HG03439 (cell line): ENCODE data around the gene PUDP.

ENCODE experiments used
- ATAC-seq: cut with Tn5 transposase; IDR thresholded peaks from one replicate; pipeline ENCODE4 v1.9.1; 2021; ENCODE audit warnings: mild to moderate bottlenecking, moderate library complexity; ENCODE audit not compliant: unreplicated experiment

The PUDP gene

DNA sequence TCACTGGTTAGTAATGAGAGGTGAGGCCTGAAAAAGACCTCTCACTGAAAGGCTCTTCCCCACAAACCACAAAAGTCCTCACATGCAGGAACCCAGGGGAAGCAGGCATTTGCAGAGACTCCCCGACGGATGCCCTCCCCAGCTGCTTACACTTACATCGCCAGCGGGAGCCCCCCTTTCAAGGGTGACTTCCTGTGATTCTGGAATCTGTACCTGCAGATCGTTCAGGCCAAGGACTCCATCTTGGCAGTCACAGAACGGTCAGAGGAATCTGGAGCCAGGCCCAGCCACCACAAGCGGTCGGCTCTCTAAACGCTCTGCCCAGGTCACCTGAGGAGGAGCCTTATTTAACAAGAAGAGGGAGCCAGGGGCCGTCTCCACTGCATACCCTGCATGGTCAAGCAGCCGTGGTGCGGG is 71.7 kb downstream of the PUDP start:
- no peak for ATAC-seq

DNA sequence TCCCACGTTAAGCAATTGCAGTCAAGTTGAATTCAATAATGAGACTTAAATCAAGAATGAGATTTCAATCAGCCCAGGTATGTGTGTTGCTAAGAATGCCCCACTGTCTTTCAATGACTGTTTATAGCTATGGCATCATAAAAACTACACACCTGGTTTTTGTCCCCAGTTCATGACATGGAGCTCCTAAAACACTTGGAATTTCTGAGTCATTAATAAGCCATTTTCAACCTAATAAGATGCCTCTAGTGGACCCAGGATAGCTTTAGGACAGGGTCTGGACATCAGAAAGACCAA is 73.1 kb downstream of the PUDP start:
- ATAC-seq: no peak

DNA sequence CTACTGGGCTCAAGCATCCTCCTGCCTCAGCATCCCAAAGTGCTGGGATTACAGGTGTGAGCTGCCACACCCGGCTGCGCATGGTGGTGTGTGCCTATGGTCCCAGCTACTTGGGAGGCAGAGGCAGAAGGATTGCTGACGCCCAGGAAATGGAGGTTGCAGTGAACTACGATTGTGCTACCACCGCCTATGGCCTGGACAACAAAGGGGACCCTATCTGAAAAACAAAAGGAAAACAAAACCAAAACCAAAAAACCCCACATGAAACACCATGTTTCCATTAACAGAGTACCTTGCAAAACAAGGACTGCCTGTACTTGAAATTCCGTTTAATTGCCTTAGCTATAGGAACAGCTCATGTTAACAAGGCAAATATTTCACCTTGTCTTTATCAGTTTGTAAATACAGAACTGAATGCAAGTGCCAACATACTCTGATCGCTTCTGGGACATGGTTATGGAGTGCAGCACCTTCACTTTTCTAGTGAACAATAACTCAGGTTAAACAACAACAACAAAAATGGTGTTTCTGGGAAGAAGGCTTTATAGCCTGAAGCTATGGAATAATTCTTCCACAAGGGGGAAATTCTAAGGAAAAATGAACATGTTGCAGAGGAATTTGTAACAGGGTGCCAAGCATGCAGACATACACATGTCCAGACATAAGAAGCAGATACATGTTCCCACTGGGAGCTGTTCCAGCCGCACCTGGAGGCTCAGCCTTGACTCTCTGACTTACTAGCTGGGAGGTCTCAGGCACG is 73.6 kb downstream of the PUDP start:
- ATAC-seq: no peak

DNA sequence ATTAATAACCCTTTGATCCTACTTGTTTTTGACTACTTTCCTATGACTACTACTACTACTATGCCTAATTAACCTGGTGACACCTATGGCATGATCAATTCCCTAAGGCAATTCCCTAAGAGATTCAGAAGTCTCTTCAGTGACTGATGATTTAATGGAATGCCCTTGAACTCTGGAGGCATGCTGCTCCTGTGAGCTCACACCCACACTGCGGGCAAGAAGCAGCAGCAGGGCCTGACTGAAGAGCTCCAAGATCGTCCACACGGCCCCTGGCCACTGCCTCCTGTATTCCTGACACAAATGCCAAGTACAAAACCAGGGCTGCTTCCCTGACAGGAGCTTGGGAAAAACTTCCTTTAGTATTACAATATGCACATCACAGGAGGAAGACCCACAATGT is 74.6 kb downstream of the PUDP start:
- no peak for ATAC-seq

DNA sequence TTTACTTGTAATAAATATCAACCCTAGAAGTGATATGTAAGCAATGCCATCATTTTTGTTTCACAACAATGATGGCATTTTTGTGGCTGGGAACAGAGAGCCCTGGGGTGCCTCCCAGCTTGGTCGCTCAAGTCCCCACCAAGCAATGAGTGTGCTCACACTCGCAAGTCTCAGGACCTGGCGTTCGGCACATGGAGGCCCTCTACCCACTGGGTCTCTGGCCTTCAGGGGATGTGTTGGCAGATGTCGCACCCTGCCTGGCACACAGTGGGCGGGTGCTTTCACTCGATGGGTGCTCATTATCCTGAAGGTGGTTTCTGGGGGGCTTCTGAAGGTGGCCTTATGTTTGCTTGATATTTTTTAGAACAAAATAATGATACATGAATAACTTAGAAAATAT is 75.1 kb downstream of the PUDP start:
- no peak for ATAC-seq

DNA sequence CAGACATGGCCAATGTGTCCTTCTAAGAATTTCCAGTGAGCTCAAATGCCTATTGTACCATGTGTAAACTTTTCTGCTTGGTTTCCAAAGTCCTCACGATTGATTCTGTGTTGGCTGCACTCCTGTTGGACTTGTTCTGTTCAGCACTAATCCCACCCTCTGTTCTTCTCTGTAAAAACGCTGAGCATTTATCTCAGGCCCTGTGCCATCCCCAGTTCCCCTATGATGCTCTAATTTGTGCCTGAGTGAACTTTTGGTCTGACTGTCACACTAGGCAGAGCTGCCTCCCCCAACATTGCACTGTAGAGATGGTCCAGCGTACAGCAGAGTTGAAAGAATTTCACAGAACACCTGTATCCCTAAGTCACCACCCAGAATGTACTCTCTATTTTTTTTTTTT is 76.6 kb downstream of the PUDP start:
- no peak for ATAC-seq

DNA sequence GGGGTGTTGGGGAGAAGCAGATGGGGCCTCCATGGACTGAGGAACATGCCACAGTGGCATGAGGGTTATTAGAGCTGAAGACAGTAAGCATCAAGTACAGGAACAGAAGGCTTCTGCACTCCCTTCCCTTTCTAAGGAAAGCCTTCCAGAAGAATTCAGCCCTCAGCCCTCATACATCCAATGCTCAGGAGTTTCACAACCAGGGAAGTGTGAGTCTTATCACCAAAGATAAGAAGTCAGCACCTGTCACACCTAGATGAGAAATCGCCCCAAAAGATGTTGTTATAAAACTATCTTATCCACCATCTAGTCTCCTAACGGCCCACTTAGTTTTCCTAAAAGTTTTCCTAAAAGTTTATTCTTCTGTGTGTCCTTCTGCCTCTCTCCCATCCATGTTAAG is 78.4 kb downstream of the PUDP start:
- ATAC-seq: no peak

DNA sequence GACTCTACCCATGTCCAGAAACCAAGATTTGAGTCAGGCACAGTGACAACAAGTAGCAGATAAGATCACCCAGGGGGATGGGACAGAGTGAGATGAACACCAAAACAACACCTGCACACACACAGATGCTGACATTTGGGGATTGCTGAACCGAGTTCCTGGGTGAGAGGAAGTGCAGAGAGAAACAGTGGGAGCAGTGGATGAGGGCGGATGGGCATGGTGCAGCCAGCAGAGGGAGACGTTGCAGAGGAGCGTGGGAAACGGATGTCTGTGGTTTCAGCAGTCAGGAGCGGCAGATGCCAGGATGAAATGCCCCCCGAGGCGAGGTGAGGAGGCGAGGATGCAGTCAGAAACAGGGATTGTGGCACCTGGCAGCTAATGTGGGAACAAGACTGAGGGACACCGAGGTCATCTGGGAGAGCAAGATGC is 79.0 kb downstream of the PUDP start:
- ATAC-seq: no peak

DNA sequence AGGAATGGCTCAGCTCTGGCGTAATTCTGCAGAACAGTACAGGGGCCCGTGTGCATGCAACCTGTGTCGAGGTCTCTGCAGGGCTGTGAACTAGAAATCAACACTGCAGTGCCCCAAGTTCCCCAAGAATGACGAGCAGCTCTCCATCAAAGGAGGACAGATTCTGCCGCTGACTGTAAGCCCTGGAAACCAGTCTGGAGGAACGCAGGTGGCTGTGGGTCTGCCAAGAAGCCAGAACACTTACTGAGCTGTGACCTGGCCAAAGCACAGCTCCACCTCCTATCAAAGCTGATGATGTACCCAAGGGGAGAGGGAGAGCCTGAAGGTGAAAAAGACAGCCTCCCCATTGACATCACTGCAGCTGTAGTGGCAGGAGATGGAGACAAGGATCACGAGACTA is 80.7 kb downstream of the PUDP start:
- ATAC-seq: no peak

DNA sequence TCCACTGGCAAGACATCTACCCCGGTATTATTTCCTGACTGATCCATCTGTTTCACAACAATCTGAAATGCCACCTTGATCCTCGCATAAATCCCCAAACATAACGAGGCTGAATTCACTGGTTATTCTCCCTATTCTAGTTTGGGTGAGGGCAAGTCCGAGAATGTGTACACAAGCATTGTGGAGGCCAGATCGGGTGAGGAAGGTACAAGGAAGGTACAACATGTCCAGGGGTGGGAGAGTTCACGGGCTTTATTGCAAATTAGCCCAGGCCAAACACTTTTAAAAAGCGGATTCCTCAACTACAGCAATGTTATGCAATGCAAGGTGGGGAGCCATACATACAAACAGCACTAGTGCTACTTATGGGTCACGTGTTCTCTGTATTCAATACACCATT is 82.5 kb downstream of the PUDP start:
- ATAC-seq: no peak

DNA sequence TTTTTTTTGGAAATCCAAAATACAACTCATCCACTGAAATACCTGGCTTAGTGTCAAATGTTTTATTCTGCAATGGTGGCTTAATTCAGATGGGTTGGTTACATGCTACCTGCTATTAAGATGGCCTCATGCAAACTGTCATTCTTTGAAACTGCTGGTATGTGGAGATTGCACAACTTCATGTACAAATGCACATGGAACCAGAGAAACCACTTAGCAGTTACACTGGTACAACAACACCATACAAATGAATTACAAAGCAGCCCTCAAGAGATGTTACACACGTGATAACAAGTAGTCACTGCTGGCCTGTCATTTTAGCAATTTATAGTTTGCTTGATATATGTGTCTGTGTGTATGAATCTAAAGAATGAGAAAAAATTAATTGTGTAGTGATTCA is 85.0 kb downstream of the PUDP start:
- ATAC-seq: no peak

DNA sequence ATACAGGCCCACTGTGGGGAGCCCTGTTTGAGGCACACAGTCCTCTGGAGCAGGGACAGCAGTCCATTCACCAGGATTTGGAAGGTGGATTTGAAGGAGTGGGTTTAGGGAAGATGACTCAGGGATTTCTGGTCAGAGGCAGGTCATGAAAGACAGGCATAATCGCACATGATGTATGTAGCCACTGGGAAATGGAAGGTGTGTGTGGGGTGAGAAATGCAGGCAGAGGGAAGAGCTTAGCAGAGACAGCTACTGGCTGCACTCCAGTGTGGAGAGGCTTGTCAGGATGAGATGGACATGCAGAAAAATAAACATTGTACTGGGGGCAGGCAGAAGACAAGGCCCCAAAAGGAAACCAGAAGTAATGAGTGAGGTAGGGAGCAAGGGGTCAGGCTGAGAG is 85.7 kb downstream of the PUDP start:
- ATAC-seq: no peak

DNA sequence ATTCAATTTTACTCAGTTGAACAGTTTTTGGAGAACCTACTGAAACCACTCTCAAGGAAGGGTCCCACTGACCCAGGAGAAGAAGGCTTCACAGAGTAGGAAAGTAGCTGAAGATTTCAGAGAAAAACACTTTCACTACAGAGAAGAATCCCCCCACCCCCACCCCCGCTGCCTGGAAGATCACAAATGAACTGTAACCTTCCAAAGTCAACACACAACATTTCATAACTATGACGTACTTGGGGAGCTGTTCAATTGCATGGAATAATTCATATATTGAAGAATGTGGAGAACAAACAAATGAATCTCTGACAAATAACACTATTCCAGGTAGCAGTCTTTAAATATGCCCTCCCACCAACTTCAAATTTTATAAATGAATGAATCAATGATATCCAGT is 86.5 kb downstream of the PUDP start:
- no peak for ATAC-seq

DNA sequence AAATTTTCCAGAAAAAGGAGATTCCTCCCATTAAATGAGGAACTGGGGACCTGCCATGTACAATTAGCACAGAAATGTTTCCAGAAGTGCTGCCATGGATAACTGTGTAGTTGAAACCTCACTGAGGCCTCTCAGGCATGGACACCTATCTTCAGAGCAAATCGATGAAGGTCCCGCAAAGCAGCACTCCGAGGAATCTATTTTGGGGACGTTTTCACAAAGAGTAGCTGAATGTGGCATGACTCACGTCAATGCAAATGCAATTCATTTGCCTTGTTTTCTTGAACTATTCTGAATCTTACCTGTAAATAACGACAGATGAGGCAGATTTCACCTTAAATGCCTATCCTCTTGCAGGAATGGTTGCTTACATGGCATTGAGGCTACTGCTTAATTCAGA is 87.5 kb downstream of the PUDP start:
- ATAC-seq: no peak

DNA sequence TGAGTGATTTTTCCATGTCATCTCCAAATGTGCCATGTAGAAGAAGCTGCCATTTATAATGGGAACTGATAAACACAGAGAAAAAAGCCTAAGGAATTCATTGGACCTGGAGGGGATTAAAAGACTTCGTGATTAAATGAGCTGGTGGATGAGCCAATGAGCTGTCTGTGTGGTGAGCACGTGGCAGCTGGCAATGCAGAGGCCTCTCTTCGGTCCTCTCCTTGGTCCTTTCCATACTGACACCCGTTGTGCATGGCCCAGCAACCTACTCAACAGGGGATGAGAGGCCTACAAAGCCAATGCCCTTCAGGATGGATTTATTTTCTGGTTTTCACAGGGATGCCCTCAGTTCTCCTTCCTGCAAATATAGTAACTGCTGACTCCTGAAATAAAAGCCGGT is 88.1 kb downstream of the PUDP start:
- no peak for ATAC-seq

DNA sequence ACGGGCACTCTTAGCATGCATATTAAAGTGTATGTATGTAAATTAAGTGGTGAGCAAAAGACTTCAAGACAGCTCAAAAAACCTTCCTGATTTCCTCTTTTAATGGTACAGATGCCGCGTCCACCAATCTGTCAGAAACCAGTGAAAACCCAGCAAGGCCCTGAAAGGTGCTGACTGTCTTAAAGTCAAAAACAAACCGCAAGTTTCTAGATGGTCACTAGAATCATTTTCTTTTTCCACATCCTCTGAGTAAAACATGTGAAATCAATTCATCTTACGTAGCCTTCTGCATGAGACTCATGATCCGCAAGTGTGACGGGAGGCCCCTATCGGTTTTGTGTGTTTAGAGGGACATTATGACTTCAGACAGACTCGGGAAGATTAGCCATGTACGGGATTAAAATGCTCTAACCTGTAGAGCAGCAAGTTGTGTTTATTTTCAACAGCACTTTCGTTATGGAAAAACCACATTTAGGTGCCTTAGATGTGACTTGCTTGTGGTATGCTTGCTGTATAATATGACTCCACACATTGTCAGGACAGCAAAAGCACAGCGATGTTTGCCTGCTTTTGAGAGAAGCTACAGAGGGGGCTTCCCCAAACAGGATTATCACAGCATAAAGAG is 88.6 kb downstream of the PUDP start:
- peak; percentile 93 for ATAC-seq

DNA sequence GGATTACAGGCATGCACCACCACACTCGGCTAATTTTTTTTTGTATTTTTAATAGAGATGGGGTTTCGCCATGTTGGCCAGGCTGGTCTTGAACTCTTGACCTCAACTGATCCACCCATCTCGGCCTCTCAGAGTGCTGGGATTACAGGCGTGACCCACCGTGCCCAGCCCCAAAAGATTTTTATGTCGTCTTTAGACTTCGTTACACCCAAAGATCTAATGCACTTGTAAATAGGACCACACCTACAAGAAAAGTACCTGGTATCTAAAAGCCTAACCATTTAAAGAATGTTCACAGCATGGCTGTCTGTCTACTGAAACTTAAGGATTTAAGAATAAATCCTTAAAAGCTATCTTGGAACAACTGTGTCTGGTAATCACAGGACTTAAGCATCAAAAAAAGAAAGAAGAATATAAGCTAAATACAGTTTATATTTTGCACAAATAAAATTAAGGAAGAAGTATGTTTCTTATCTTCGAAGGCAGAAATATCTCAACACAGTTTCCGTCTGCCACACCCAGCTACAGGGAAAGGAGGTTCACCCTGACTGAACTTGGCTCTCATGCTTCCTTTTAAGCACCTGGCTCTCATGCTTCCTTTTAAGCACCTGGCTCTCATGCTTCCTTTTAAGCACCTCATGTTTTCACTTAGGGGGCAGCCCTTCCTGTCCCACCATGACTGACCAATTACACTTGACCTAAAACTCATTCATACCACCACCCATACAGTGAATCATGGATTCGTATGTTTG is 92.4 kb downstream of the PUDP start:
- ATAC-seq: no peak

DNA sequence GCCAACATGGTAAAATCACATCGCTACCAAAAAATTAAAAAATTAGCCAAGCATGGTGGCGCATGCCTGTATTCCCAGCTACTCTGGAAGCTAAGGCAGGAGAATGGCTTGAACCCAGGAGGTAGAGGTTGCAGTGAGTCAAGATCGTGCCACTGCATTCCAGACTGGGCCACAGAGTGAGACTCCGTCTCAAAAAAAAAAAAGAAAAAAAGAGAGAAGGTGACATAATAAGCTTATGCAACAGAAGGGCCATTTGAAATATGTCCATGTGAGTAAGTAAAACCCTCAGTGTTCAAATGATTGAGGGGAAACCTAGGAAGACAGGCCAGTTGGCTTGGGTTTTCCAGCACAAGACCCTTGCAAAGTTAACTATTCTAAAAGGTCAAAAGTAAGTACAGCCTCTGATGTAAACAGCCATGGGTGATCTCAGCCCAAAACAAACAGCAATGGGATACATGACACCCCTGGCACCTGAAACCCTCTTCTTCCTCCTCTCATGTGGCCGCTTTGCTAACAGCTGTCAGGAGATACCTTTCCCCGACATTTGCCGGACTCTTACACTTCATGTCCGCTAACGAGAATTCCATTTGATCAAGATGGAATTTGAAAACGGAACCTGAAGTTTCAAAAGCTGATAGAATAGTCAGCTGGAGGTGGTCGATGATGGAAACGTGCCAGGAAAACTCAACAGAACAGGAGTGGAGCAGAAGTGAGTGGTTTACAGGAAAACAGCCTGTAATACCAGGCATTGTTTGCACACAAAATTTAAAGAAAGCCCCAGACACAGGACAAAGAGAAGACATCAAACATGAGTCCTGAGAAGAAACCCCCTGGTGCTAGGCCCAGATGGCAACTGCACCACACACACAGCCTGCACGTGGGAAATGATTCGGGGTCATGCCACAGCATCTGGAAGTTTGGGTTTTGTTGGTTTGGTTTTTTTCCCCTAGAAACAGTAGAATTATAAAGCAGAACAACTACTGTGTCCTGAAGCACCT is 93.4 kb downstream of the PUDP start:
- no peak for ATAC-seq

DNA sequence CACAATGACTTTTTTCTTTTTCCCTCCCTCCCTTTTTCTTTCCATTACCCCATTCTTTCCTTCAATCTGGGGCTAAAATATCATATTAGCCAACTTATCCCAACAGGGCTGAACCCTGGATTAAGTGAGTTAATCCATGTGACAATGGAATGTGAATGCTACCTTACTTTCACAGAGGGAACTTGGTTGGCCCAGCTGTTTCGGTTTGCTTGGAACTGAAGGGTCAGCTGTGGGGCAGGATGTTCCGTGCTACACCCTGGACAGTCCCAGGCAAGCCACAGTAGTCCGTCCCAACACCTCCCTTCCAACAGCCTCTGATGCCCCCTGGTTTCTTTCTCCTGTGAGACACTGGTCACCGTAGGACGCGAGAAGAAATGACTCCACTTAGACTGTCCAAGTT is 95.4 kb downstream of the PUDP start:
- ATAC-seq: no peak

DNA sequence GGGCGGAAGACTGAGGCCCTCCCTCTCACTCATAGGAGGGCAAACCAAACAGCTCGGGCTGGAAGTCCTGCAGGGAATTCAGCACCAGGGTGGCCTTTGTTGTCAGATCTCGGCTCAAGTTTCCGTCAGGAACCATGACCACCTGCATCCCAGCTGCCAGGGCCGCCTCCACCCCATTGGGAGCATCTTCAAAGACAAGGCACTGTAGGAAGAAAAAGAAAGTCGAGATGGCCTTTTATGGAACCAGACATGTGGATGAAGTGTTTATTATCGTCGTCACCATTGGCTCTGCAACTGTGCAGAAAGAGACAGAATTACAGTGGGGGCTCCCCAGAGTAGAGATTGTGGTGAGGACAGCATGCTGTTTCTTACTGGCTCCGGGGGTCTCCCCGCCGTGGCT is 97.7 kb downstream of the PUDP start:
- no peak for ATAC-seq

DNA sequence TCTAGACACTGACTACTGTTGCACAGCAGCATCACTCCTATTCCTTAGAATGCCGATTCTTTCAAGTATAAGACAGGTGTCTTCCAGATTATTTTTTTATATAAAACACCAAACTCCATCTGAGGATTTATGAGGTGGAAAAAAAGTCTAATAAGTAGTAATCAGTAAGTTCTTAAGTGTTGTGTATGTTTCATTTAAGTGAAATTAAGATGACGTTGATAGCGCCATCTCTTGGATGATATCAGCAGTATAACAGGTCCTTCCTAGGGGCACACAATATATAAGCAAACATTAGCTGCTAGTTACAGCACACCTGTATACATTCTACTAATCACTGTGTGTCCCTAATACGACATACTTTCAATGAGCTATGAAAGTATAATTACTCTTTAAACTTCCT is 100.0 kb downstream of the PUDP start:
- no peak for ATAC-seq
